Neural cell (in vitro differentiated cells): ENCODE measurements around the gene PIKFYVE.

Experiments
- EZH2 ChIP-seq: fragments of 200-600, 300-800 bp; shearing (Covaris generic), sonication (generic); IDR thresholded peaks from 2 replicates; pipeline ENCODE4 v1.6.1; 2014; ENCODE audit warnings: antibody characterized with exemption, low read length, borderline replicate concordance, mild to moderate bottlenecking; ENCODE audit not compliant: insufficient read depth, poor library complexity, severe bottlenecking
- POLR2AphosphoS5 ChIP-seq: IDR thresholded peaks from 2 replicates; pipeline ENCODE4 v1.6.1; 2012
- RAD21 ChIP-seq: fragments of 450-650 bp; conservative IDR thresholded peaks from 2 replicates; pipeline ENCODE4 v1.6.1; 2014; ENCODE audit warnings: antibody characterized with exemption, mild to moderate bottlenecking, moderate library complexity
- SMC3 ChIP-seq: fragments of 450-650 bp; conservative IDR thresholded peaks from 2 replicates; pipeline ENCODE4 v1.6.1; 2014; ENCODE audit warnings: antibody characterized with exemption, mild to moderate bottlenecking, moderate library complexity; ENCODE audit not compliant: poor library complexity
- TAF1 ChIP-seq: IDR thresholded peaks from 2 replicates; pipeline ENCODE4 v1.6.1; 2012; ENCODE audit warnings: low read depth
- TF ChIP-seq, protein P1 (sequence below): fragments of 450-650 bp; IDR thresholded peaks from 2 replicates; pipeline ENCODE4 v1.5.1; 2014; ENCODE audit warnings: antibody characterized with exemption, mild to moderate bottlenecking, moderate library complexity; ENCODE audit not compliant: poor library complexity, severe bottlenecking
- TF ChIP-seq, protein P2 (sequence below): IDR thresholded peaks from 2 replicates; pipeline ENCODE4 v1.6.1; 2012; ENCODE audit warnings: borderline replicate concordance

DNA sequence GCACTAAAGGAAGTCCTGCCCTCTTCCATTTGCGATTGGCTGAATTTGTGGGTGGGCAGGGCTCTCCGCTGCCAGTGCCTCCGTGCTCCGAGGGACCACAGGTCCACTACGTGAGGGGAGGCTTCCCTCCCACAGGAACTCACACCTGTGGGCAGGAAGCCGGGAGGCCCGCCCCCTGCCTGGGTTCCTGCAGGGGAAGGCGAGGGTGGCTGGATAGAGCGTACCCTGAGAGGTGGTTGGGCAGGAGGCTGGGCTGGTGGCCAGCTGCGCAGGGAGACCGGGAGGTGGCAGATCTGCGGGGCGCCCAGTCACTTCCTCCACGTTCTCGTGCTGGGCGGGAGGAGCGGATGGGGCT lies 93.6 kb downstream of the PIKFYVE start:
- TF ChIP-seq TAF1 (no peak), SMC3 (no peak), POLR2AphosphoS5 (no peak), EZH2 (no peak), RAD21 (no peak)
- TF ChIP-seq, protein P1, sequence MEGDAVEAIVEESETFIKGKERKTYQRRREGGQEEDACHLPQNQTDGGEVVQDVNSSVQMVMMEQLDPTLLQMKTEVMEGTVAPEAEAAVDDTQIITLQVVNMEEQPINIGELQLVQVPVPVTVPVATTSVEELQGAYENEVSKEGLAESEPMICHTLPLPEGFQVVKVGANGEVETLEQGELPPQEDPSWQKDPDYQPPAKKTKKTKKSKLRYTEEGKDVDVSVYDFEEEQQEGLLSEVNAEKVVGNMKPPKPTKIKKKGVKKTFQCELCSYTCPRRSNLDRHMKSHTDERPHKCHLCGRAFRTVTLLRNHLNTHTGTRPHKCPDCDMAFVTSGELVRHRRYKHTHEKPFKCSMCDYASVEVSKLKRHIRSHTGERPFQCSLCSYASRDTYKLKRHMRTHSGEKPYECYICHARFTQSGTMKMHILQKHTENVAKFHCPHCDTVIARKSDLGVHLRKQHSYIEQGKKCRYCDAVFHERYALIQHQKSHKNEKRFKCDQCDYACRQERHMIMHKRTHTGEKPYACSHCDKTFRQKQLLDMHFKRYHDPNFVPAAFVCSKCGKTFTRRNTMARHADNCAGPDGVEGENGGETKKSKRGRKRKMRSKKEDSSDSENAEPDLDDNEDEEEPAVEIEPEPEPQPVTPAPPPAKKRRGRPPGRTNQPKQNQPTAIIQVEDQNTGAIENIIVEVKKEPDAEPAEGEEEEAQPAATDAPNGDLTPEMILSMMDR, result no peak
- TF ChIP-seq, protein P2, sequence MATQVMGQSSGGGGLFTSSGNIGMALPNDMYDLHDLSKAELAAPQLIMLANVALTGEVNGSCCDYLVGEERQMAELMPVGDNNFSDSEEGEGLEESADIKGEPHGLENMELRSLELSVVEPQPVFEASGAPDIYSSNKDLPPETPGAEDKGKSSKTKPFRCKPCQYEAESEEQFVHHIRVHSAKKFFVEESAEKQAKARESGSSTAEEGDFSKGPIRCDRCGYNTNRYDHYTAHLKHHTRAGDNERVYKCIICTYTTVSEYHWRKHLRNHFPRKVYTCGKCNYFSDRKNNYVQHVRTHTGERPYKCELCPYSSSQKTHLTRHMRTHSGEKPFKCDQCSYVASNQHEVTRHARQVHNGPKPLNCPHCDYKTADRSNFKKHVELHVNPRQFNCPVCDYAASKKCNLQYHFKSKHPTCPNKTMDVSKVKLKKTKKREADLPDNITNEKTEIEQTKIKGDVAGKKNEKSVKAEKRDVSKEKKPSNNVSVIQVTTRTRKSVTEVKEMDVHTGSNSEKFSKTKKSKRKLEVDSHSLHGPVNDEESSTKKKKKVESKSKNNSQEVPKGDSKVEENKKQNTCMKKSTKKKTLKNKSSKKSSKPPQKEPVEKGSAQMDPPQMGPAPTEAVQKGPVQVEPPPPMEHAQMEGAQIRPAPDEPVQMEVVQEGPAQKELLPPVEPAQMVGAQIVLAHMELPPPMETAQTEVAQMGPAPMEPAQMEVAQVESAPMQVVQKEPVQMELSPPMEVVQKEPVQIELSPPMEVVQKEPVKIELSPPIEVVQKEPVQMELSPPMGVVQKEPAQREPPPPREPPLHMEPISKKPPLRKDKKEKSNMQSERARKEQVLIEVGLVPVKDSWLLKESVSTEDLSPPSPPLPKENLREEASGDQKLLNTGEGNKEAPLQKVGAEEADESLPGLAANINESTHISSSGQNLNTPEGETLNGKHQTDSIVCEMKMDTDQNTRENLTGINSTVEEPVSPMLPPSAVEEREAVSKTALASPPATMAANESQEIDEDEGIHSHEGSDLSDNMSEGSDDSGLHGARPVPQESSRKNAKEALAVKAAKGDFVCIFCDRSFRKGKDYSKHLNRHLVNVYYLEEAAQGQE, result no peak
